NCI-H69 (cell line): ENCODE data around the gene ABHD15.
A peak's percentile ranks its signal among the peaks of the same experiment; 100 is the strongest.
"Not testable (repeated sequence)": the region's sequence is repeated elsewhere in the genome, so short reads cannot be mapped to it uniquely, and the experiment has no call there.

ENCODE experiments used
- DNase-seq: peaks from one replicate; lab custom pipeline; 2025; lab: John Stamatoyannopoulos, UW

The ABHD15 gene

DNA sequence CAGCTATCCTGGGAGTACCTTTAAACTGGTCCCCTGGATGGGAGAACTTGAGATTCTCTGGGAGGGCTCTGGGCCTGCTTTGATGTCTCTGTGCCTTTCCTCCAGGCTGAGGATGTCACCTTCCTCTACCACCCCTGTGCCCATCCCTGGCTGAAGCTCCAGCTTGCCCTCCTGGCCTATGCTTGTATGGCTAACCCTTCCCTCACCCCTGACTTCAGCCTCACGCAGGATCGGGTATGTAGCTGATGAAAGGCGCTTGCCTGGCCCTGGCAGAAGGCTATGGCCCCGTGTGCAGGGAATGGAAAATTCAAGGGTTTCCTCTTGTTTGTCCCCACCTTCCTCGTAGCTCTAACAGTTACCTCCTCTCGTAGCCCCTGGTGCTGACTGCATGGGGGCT lies 4.6 kb upstream of the ABHD15 start:
- DNase-seq = no peak

GRCh38 chr17:29570521-29570920 lies 3.7 kb upstream of the ABHD15 start:
- no peak for DNase-seq

- peak; percentile 41 for DNase-seq
Measured at GRCh38 chr17:29569245-29569950, 2.6 kb upstream of the ABHD15 start.

- peak; percentile 96 for DNase-seq
Measured at GRCh38 chr17:29568331-29569244, 1.8 kb upstream of the ABHD15 start, which contains the start of gene TP53I13. TP53I13 (plus strand) TSS chr17:29568701; CDS start chr17:29568759, 58 bp downstream.

GRCh38 chr17:29567554-29568330 lies 905 bp upstream of the ABHD15 start:
- peak; percentile 84 for DNase-seq

DNA sequence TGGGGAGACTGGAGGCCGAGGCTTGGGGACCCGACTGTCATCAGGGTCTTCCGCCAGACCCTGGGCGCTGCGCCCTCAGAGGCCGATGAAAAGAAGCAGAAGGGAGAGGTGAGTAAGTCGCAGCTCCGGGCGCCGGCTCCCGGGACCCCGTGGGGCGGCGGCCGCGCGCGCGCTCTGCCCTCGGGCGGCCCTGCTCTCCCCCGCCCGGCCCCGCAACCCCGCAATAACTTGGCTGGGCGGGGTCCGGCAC lies 392 bp upstream of the ABHD15 start:
- peak; percentile 75 for DNase-seq

- peak; percentile 87 for DNase-seq
Measured at GRCh38 chr17:29565643-29566472, 979 bp downstream of the ABHD15 start.

DNA sequence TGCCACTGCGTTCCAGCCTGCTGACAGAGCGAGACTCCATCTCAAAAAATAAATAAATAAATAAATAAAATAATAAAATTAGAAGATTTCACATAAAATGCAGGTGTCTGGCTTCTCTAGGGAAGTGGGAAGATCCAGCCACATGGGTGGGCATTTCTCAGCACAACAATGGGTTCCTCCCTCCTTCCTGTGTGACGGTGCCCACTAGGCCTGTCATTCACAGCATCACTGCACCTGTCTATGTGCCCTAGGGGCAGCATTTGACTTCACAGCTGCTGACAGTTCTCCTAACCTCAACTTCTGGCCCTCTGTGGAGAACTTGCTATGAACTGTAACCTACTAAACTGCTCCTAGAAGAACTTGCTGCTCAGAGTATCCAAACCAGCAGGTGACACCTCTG lies 3.0 kb downstream of the ABHD15 start:
- DNase-seq = peak; percentile 36

GRCh38 chr17:29562615-29563014 lies 4.2 kb downstream of the ABHD15 start:
- no peak for DNase-seq

DNA sequence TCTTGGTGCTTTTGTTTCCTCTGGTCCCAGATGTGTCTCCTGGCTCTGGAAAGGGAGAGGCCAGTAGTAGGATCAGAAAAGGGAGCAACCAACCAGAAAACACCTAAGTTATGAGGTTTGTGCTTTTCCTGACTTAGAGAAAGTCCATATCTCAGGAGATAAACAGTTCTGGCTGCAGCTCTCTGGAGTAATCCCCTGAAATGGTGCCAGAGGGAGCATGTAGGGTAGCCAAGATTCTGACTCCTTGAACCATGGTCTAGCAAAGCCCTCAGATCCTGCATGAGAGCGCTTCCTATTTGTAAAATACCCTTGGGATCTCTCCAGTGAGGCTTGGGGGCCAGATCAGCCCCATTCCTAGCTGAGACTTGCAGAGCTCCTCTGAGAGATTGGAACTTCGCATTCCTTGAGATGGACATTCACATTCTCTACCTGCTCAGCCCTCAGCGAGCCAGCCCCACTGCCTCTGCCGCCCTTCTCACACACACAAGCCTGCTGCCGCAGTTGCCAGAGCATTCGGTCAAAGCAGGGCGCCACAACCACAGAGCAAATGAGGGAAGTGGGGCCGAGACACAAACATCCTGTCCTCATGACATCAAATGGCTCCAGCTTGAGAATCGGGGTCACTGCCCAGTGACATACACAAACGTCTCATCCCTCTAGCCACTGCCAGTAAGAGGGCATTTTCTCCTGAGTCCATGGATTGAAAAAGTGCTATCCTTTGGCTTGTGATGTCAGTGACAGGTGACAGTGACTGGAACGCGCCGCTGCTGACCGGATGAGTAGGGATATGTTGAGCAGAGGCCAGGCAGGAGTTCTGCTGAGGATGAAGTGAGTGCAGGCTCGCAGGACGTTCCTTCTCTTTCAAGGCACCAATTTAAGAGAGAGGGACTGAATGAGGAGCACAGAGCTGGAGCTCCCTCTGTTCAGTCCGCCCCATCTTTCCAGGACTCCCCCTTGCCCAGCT lies 5.0 kb downstream of the ABHD15 start:
- no peak for DNase-seq

DNA sequence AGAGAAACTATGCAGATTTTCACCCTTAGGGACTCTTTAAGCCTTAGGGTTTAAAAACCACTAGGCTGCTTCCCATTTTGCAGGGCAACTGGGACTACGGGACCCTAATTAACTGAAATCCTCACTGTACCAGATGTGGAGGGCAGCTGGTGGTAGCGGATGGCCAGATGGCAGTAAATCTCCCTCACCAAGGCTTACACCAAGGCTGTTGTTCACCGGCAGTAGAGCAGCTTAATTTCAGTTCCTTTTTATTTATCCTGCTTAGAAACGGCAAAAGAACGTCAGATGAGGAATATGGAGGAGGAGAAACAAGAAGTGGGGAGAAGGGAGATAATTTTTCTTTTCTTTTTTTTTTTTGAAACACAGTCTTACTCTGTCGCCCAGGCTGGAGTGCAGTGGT lies 6.5 kb downstream of the ABHD15 start:
- DNase-seq = peak; percentile 81

GRCh38 chr17:29559640-29560039 lies 7.2 kb downstream of the ABHD15 start:
- peak; percentile 67 for DNase-seq

- not testable (repeated sequence) for DNase-seq
Measured at GRCh38 chr17:29558139-29558538, 8.7 kb downstream of the ABHD15 start.

- DNase-seq = no peak
Measured at GRCh38 chr17:29557739-29558116, 9.1 kb downstream of the ABHD15 start.

GRCh38 chr17:29557085-29557738 lies 9.6 kb downstream of the ABHD15 start:
- no peak for DNase-seq

DNA sequence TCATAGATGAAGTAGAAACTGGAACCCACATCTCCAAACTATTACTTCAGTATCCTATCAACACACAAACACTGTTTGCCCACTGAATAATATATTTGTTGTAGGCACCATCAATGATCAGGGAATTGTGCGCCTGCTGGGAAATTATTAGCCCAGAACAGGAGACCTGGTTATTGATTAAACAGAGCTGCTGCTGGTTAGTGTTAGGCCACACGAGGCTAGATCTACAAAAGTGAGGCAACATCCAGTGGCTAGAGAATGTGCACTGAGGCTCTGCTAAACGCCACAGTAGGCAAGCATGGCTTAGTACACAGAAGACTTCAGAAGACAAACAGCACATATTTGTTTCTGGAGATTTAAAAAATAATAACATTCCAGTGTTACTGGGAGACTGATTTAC lies 11.0 kb downstream of the ABHD15 start:
- no peak for DNase-seq

- peak; percentile 79 for DNase-seq
Measured at GRCh38 chr17:29549177-29549923, 17.5 kb downstream of the ABHD15 start.

DNA sequence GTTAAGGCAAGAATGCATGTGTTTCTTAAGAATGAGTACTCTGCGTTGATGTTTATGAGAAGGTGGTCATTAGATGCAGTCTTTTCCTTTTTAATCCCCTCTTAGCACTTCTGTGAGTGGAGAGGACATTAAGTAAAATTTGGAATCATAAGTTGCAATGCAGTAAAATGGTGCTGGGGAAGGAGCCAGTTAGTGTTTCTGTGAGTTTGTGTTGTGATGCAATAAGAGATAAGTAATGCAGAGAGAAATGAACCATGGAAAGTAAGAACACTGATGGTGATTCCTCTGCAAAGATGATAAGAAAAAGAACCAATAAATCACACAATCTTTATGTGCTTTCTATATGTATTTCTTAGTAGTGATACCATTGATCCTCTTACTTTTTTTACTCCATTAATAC lies 20.0 kb downstream of the ABHD15 start:
- no peak for DNase-seq

DNA sequence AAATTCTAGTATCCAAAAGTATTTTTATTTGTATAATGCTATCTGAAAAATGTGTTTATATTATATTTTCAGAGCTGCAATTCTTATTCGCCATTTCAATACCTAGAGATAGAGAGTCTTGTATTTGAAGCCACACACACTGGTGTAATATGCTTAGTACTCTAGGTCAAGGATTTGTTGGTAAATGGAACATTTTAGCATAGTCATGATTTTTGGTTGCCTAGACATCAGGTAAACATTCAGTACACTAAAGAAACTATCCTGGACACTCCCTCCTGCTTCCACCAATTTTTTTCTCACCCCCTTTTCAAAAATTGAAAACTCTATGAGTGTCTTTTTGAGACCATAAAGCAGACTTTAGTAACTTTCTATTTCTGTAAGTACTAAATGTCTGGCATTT lies 20.8 kb downstream of the ABHD15 start:
- no peak for DNase-seq
